SIG-M5 treated with dmso at 0.1 percent for 504 hours (cell line): ENCODE data around the gene RNASE11.
"Not testable (repeated sequence)": the region's sequence is repeated elsewhere in the genome, so short reads cannot be mapped to it uniquely, and the experiment has no call there.

Experiments
- DNase-seq: peaks from one replicate; lab custom pipeline; 2025; ENCODE audit not compliant: unreplicated experiment; lab: John Stamatoyannopoulos, UW

The RNASE11 gene

GRCh38 chr14:20583142-20583541 lies 4.7 kb downstream of the RNASE11 start:
- DNase-seq: no peak

GRCh38 chr14:20580242-20580641 lies 7.6 kb downstream of the RNASE11 start:
- peak; percentile 24 for DNase-seq

- no peak for DNase-seq
These were observed 8.9 kb downstream of the RNASE11 start for GRCh38 chr14:20578784-20579502.

- DNase-seq: no peak
These were observed 9.5 kb downstream of the RNASE11 start for GRCh38 chr14:20578325-20578724.

GRCh38 chr14:20572382-20572990 lies 15.3 kb downstream of the RNASE11 start:
- not testable (repeated sequence) for DNase-seq

GRCh38 chr14:20570720-20571119 lies 17.1 kb downstream of the RNASE11 start:
- not testable (repeated sequence) for DNase-seq

- not testable (repeated sequence) for DNase-seq
These were observed 17.9 kb downstream of the RNASE11 start for GRCh38 chr14:20569865-20570264.

GRCh38 chr14:20569066-20569465 lies 18.7 kb downstream of the RNASE11 start:
- DNase-seq: no peak

- DNase-seq: no peak
These were observed 19.4 kb downstream of the RNASE11 start for GRCh38 chr14:20568393-20568792.

GRCh38 chr14:20567199-20567598 lies 20.6 kb downstream of the RNASE11 start:
- not testable (repeated sequence) for DNase-seq

GRCh38 chr14:20564501-20564997 lies 23.3 kb downstream of the RNASE11 start:
- no peak for DNase-seq

GRCh38 chr14:20563971-20564370 lies 23.8 kb downstream of the RNASE11 start:
- no peak for DNase-seq

- no peak for DNase-seq
These were observed 26.8 kb downstream of the RNASE11 start, which contains the start of gene RNASE9 for GRCh38 chr14:20560961-20561360. RNASE9 (minus strand) TSS chr14:20561047.

GRCh38 chr14:20559461-20559904 lies 28.3 kb downstream of the RNASE11 start:
- no peak for DNase-seq

GRCh38 chr14:20557212-20557542 lies 30.6 kb downstream of the RNASE11 start:
- DNase-seq: no peak

GRCh38 chr14:20556500-20557211 lies 31.1 kb downstream of the RNASE11 start:
- peak; percentile 30 for DNase-seq

GRCh38 chr14:20555845-20556244 lies 32.0 kb downstream of the RNASE11 start:
- no peak for DNase-seq

- no peak for DNase-seq
These were observed 34.8 kb downstream of the RNASE11 start for GRCh38 chr14:20553024-20553423.

GRCh38 chr14:20551606-20552005 lies 36.2 kb downstream of the RNASE11 start:
- DNase-seq: no peak

GRCh38 chr14:20550926-20551325 lies 36.9 kb downstream of the RNASE11 start:
- DNase-seq: no peak

GRCh38 chr14:20548414-20549158 lies 39.2 kb downstream of the RNASE11 start:
- DNase-seq: no peak
